A549 (cell line): ENCODE measurements around the gene LBHD2. TPM values are rescaled to one million over a fixed set of nuclear protein-coding genes. Genes with fewer than 3 reads are reported as not detected.
A peak's percentile ranks its signal among the peaks of the same experiment; 100 is the strongest.
"Not testable (repeated sequence)": the region's sequence is repeated elsewhere in the genome, so short reads cannot be mapped to it uniquely, and the experiment has no call there.

Experiments
- ATAC-seq, 2 experiments: fragments of 200-7000 bp in 1 of 2; fragments of >200 bp in 1 of 2; cut with Nextera tagmentation in 1 of 2; cut with Tn5 transposase in 1 of 2; 3 replicates each; pipeline versions ENCODE4 v1.8.0 to v1.9.1; 2018 to 2020; ENCODE audit warnings: mild to moderate bottlenecking in 1 of 2, moderate library complexity in 1 of 2
- CTCF ChIA-PET: fragments of 300-600 bp; sonication (Branson Sonifier 250); formaldehyde crosslinking; extraction: SDS; loops from one replicate; lab custom pipeline; 2021; ENCODE audit warnings: antibody characterized with exemption, inconsistent platforms; lab: Yijun Ruan, JAX
- POLR2A ChIA-PET: fragments of 350-600 bp; formaldehyde crosslinking; extraction: SDS; loops from one replicate; lab custom pipeline; 2021; ENCODE audit warnings: antibody characterized with exemption, inconsistent platforms; lab: Yijun Ruan, JAX
- DNase-seq, 2 experiments: peaks; one replicate each; pipeline versions ENCODE4 v3.0.0 to v3.0.0-alpha.2; 2011 to 2016; ENCODE audit warnings: low read depth in 1 of 2, low spot score in 1 of 2
- FAIRE-seq: peaks from 2 replicates; lab custom pipeline; 2011; peaks lifted over from hg19 to GRCh38; lab: Jason Lieb, UNC
- H3K27ac ChIP-seq, 2 experiments: fragments of >200 bp; sonication (Bioruptor Twin); formaldehyde crosslinking; 3 replicates each; pipeline ENCODE4 v1.5.1; 2016 to 2017
- H3K4me1 ChIP-seq: fragments of >200 bp; sonication (Bioruptor Twin); formaldehyde crosslinking; 3 replicates; pipeline ENCODE4 v1.6.1; 2016
- H3K4me2 ChIP-seq: fragments of >200 bp; sonication (Bioruptor Twin); formaldehyde crosslinking; 3 replicates; pipeline ENCODE4 v1.6.1; 2016
- H3K4me3 ChIP-seq: fragments of >200 bp; sonication (Bioruptor Twin); formaldehyde crosslinking; 3 replicates; pipeline ENCODE4 v1.5.1; 2016
- H3K9me3 ChIP-seq: fragments of >200 bp; sonication (Bioruptor Twin); formaldehyde crosslinking; 3 replicates; pipeline ENCODE4 v1.6.1; 2016
- BHLHE40 ChIP-seq: IDR thresholded peaks from 2 replicates; pipeline ENCODE4 v1.6.1; 2012; ENCODE audit warnings: low read depth, low read length, inconsistent platforms
- CBX2 ChIP-seq: fragments of 200-600 bp; sonication (generic); IDR thresholded peaks from 2 replicates; pipeline ENCODE4 v1.6.1; 2016; ENCODE audit warnings: low read depth, mild to moderate bottlenecking, borderline replicate concordance
- CBX8 ChIP-seq: fragments of 200-600 bp; sonication (generic); IDR thresholded peaks from 2 replicates; pipeline ENCODE4 v1.6.1; 2016
- CEBPB ChIP-seq, 2 experiments: fragments of >200 bp in 1 of 2; sonication (Bioruptor Twin) in 1 of 2; formaldehyde crosslinking in 1 of 2; IDR thresholded peaks; 2 replicates each; pipeline ENCODE4 v1.6.1; 2012 to 2016
- EP300 ChIP-seq, 2 experiments: fragments of >200 bp; sonication (Bioruptor Twin); formaldehyde crosslinking; IDR thresholded peaks; 2 replicates in 1 of 2; 3 replicates in 1 of 2; pipeline ENCODE4 v1.6.1; 2016 to 2017
- FOSL2 ChIP-seq, 2 experiments: fragments of 450-650 bp in 1 of 2; fragments of >200 bp in 1 of 2; sonication (Bioruptor Twin) in 1 of 2; formaldehyde crosslinking; IDR thresholded peaks; 2 replicates each; pipeline versions ENCODE4 v1.5.0 to v1.6.1; 2016 to 2020; ENCODE audit warnings: mild to moderate bottlenecking in 1 of 2, moderate library complexity in 1 of 2
- FOXS1 ChIP-seq: fragments of 250-450 bp; sonication (Bioruptor Pico); IDR thresholded peaks from 2 replicates; pipeline ENCODE4 v1.5.0; 2020; ENCODE audit warnings: mild to moderate bottlenecking, moderate library complexity
- HDAC2 ChIP-seq: fragments of 200-600 bp; sonication (generic); IDR thresholded peaks from 2 replicates; pipeline ENCODE4 v1.6.1; 2016
- HOXA7 ChIP-seq: fragments of 250-450 bp; sonication (Bioruptor Pico); IDR thresholded peaks from 2 replicates; pipeline ENCODE4 v1.5.0; 2020; ENCODE audit warnings: mild to moderate bottlenecking, moderate library complexity
- HOXB5 ChIP-seq: fragments of 250-450 bp; sonication (Bioruptor Pico); IDR thresholded peaks from 2 replicates; pipeline ENCODE4 v1.5.0; 2020; ENCODE audit warnings: mild to moderate bottlenecking, moderate library complexity
- JUN ChIP-seq, 2 experiments: fragments of >200 bp; sonication (Bioruptor Twin); formaldehyde crosslinking; IDR thresholded peaks; 2 replicates in 1 of 2; 3 replicates in 1 of 2; pipeline ENCODE4 v1.6.1; 2016 to 2017
- MAZ ChIP-seq: fragments of 150-350 bp; IDR thresholded peaks from 2 replicates; pipeline ENCODE4 v1.6.1; 2014; ENCODE audit warnings: antibody characterized with exemption, low read depth, low read length, borderline replicate concordance
- RAD21 ChIP-seq, 2 experiments: fragments of >200 bp in 1 of 2; sonication (Bioruptor Twin) in 1 of 2; formaldehyde crosslinking in 1 of 2; IDR thresholded peaks in 1 of 2; conservative IDR thresholded peaks in 1 of 2; 2 replicates in 1 of 2; 3 replicates in 1 of 2; pipeline ENCODE4 v1.6.1; 2012 to 2018; ENCODE audit warnings: inconsistent platforms in 1 of 2
- RNF2 ChIP-seq: fragments of 200-600 bp; sonication (generic); IDR thresholded peaks from 2 replicates; pipeline ENCODE4 v1.6.1; 2016; ENCODE audit warnings: low read depth, mild to moderate bottlenecking, antibody characterized with exemption, moderate library complexity, borderline replicate concordance
- SMC3 ChIP-seq: fragments of >200 bp; sonication (Bioruptor Twin); formaldehyde crosslinking; IDR thresholded peaks from 3 replicates; pipeline ENCODE4 v1.6.1; 2018; ENCODE audit warnings: inconsistent platforms
- SREBF2 ChIP-seq: fragments of 450-650 bp; IDR thresholded peaks from 2 replicates; pipeline ENCODE4 v1.6.1; 2014; ENCODE audit warnings: mild to moderate bottlenecking, moderate library complexity
- ZFP36 ChIP-seq: fragments of 450-650 bp; IDR thresholded peaks from 2 replicates; pipeline ENCODE4 v1.6.1; 2014; ENCODE audit warnings: borderline replicate concordance; ENCODE audit not compliant: partially characterized antibody
- ZNF302 ChIP-seq: fragments of 250-450 bp; sonication (Bioruptor Pico); IDR thresholded peaks from 2 replicates; pipeline ENCODE4 v1.9.0; 2021; ENCODE audit warnings: inconsistent platforms, mild to moderate bottlenecking, moderate library complexity
- WGBS: methylation state at CpG from one replicate; pipeline ENCODE4 v1.1.6; 2017; ENCODE audit errors: missing lambda C conversion rate; 5-methylcytosine and 5-hydroxymethylcytosine counted together
- polyA plus RNA-seq, 4 experiments: library from polyadenylated mRNA; depleted of rRNA in 3 of 4; stranded (reverse); fragments of >200 nt; fragmentation: RNase III in 1 of 4; extraction: RNeasy Plus Mini Kit Qiagen cat#74134 plus additional on column Dnase treatment in 1 of 4; gene quantifications; 2 replicates in 3 of 4; 3 replicates in 1 of 4; pipeline ENCODE4 v1.2.3, GENCODE V29; 2011 to 2017
- TF ChIP-seq, protein P1 (sequence below): fragments of 450-650 bp; IDR thresholded peaks from 2 replicates; pipeline ENCODE4 v1.6.1; 2014; ENCODE audit warnings: antibody characterized with exemption
- TF ChIP-seq, protein P2 (sequence below): IDR thresholded peaks from 2 replicates; pipeline ENCODE4 v1.6.1; 2012
- TF ChIP-seq, protein P3 (sequence below): fragments of >200 bp; sonication (Bioruptor Twin); formaldehyde crosslinking; IDR thresholded peaks from 2 replicates; pipeline ENCODE4 v1.6.1; 2016
- TF ChIP-seq, protein P4 (sequence below): fragments of >200 bp; sonication (Bioruptor Twin); formaldehyde crosslinking; IDR thresholded peaks from 3 replicates; pipeline ENCODE4 v1.5.1; 2016

Gene LBHD2
- polyA plus RNA-seq, 2 of the 4 experiments (the other 2 are of a cell fraction), result not detected

DNA sequence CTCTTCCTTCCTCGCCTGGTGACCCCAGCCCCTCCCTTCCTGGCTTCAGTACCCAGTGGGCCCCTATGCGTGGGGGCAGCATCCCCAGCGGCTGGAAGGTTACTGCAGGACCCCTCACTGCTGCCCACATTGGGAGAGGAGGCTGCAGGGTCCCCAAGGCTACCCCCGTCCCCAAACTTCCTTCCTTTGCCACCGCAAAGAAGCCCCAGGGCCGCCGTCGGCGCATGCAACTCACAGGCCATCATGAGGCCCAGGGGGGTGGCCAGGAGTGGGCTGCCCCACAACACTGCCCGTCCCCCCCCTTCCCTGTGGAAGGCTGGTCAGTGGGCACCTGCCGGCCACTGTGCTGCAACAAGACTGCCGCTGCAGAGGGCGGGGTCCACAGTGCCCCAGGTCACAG is 29.8 kb downstream of the LBHD2 start (continued):
- TF ChIP-seq CBX2, result no peak
- no peak for TF ChIP-seq FOXS1 (CRISPR knock-in tag)
- no peak for TF ChIP-seq SMC3
- no peak for TF ChIP-seq RAD21 (conservative IDR thresholded peaks at IDR 0.05 in 1 of 2, IDR thresholded peaks at IDR 0.05 in 1 of 2)

DNA sequence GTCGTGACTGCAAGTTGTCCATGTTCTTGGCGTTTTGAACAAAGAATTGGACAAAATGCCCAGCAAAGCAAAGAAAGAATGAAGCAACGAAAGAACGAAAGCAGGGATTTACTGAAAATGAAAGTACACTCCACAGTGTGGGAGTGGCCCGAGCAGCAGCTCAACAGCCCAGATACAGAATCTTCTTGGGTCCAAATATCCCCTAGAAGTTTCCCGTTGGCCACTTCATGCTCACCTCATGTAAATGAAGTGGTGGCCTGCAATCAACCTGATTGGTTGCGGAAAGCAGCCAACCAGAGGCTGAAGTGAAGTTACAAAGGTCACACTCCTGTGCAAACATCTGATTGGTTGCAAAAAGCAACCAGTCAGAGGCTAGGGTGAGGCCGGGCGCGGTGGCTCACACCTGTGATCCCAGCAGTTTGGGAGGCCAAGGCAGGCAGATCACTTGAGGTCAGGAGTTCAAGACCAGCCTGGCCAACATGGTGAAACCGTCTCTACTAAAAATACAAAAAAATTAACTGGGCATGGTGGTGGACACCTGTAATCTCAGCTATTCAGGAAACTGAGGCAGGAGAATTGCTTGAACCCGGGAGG is 31.2 kb downstream of the LBHD2 start:
- CTCF ChIA-PET, result interaction anchor here (0.6 to 7.8 kb wide), 11 partner anchors 9 to 404 kb away, joined by 3 to 120 read pairs (median 3); partner anchors contain the start of gene TNFAIP2
- Histone ChIP-seq H3K27ac (peak overlapping the region; percentile 86 to 98; a peak in 5 of 6 replicates), H3K4me2 (peak overlapping the region; percentile 48; the same call in 2 of the 3 replicates), H3K4me1 (peaks cover 92% of the 10 kb centered on the region)
- POLR2A ChIA-PET, result interaction anchor here (0.6 kb wide), 1 partner anchor 221 kb away, joined by 3 read pairs; no protein-coding TSS in a partner anchor
- not testable (repeated sequence) for ATAC-seq, FAIRE-seq, H3K9me3 ChIP-seq, H3K4me3 ChIP-seq, DNase-seq
- 73% methylated on average over 12 of the region's 12 CpGs for WGBS

DNA sequence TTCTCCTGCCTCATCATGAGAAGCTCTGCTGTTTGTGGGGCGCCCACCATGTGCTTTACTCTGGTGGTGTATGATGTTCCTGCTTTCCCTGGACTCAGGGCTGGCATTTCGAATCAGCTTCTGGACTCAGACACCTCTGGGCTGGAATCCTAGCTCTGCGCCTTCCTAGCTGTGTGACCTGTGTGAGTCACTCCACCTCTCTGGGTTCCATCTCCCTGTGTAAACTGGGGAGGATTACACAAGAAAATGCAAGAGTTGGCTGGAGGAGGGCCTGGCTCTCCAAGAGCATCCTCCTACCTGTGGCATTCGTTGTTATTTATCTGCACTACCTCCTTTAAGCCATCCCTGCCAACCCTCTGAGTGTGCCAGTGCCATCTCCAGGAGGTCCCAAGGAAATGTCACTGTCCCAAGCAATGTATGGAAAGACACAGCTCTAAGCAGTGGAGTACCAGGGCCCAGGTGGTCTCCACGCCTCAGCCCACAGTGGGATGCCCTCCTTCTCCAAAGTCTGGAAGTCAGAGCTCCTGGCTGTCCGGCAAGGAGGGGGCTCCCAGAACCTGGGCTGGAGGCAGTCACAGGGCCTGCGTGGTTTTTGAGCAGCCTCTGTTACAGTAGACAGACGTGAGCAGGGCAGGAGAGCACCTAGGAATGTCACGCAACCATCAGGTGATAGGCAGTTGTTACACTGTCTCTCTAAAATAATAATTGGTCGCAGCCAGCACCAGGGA is 32.0 kb downstream of the LBHD2 start:
- peak; percentile 31 to 63; a peak in 5 of 6 replicates for ATAC-seq
- CTCF ChIA-PET, result interaction anchor here (0.6 to 7.8 kb wide), 13 partner anchors 8 to 403 kb away, joined by 3 to 120 read pairs (median 3); partner anchors contain the start of gene TNFAIP2

DNA sequence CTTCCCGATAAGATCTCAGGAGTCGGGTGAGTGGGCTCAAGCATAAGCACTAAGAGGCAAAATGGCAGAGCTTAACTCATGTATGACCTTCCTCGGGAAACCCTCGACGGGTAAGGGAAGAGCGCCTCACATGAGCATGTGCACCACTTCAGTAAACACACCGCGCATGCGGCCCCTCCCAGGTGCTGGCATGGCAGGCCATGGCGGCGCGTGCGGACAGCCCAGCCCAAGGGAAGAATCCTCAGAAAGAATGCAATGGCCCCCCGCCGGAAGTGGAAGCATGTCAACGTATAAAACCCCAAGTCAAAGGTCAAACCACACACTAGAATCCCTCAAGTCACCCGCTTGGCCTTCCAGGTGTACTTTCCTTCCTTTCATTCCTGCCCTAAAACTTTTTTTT is 32.6 kb downstream of the LBHD2 start:
- H3K4me1 ChIP-seq, result peaks cover 91% of the 10 kb centered on the region
- no peak for TF ChIP-seq MAZ
- TF ChIP-seq CBX8, result no peak
- TF ChIP-seq, protein P1, sequence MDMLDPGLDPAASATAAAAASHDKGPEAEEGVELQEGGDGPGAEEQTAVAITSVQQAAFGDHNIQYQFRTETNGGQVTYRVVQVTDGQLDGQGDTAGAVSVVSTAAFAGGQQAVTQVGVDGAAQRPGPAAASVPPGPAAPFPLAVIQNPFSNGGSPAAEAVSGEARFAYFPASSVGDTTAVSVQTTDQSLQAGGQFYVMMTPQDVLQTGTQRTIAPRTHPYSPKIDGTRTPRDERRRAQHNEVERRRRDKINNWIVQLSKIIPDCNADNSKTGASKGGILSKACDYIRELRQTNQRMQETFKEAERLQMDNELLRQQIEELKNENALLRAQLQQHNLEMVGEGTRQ, result no peak
- TF ChIP-seq SREBF2, result no peak
- TF ChIP-seq ZNF302, result no peak
- TF ChIP-seq RNF2, result no peak
- TF ChIP-seq, protein P2, sequence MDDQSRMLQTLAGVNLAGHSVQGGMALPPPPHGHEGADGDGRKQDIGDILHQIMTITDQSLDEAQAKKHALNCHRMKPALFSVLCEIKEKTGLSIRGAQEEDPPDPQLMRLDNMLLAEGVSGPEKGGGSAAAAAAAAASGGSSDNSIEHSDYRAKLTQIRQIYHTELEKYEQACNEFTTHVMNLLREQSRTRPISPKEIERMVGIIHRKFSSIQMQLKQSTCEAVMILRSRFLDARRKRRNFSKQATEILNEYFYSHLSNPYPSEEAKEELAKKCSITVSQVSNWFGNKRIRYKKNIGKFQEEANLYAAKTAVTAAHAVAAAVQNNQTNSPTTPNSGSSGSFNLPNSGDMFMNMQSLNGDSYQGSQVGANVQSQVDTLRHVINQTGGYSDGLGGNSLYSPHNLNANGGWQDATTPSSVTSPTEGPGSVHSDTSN, result no peak
- TF ChIP-seq, protein P3, sequence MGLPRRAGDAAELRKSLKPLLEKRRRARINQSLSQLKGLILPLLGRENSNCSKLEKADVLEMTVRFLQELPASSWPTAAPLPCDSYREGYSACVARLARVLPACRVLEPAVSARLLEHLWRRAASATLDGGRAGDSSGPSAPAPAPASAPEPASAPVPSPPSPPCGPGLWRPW, result no peak
- TF ChIP-seq HDAC2, result no peak
- TF ChIP-seq HOXB5, result no peak
- no peak for TF ChIP-seq HOXA7 (CRISPR knock-in tag)
- no peak for TF ChIP-seq EP300 (IDR thresholded peaks at IDR 0.05)
- no peak for TF ChIP-seq BHLHE40

More for the DNA sequence above, 32.0 kb downstream of the LBHD2 start:
- peak in 1 of 2 experiments; percentile 72 for DNase-seq
- TF ChIP-seq FOSL2 (IDR thresholded peaks at IDR 0.05), result peak; percentile 41; the same call in 1 of the 2 replicates
- TF ChIP-seq FOSL2 (CRISPR knock-in tag; IDR thresholded peaks at IDR 0.05), result peak; percentile 67
- TF ChIP-seq, protein P1, result no peak
- peak; percentile 83 for TF ChIP-seq ZFP36
- TF ChIP-seq SMC3, result 0 out of 3 replicates have a peak, but pooled peaks have one; percentile 3
- TF ChIP-seq HOXA7 (CRISPR knock-in tag), result no peak
- TF ChIP-seq, protein P4, sequence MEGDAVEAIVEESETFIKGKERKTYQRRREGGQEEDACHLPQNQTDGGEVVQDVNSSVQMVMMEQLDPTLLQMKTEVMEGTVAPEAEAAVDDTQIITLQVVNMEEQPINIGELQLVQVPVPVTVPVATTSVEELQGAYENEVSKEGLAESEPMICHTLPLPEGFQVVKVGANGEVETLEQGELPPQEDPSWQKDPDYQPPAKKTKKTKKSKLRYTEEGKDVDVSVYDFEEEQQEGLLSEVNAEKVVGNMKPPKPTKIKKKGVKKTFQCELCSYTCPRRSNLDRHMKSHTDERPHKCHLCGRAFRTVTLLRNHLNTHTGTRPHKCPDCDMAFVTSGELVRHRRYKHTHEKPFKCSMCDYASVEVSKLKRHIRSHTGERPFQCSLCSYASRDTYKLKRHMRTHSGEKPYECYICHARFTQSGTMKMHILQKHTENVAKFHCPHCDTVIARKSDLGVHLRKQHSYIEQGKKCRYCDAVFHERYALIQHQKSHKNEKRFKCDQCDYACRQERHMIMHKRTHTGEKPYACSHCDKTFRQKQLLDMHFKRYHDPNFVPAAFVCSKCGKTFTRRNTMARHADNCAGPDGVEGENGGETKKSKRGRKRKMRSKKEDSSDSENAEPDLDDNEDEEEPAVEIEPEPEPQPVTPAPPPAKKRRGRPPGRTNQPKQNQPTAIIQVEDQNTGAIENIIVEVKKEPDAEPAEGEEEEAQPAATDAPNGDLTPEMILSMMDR, result no peak
- peak in 1 of 2 experiments; percentile 64; a peak in 2 of 5 replicates for TF ChIP-seq JUN (IDR thresholded peaks at IDR 0.05)
- peak; percentile 82 to 90; a peak in 3 of 4 replicates for TF ChIP-seq CEBPB (IDR thresholded peaks at IDR 0.05)
- TF ChIP-seq, protein P3, result peak; percentile 47; the same call in 1 of the 2 replicates
- TF ChIP-seq EP300 (IDR thresholded peaks at IDR 0.05), result peak; percentile 15 to 38; a peak in 1 of 5 replicates
- peak in 1 of 2 experiments; percentile 35; a peak in 2 of 5 replicates for TF ChIP-seq RAD21 (conservative IDR thresholded peaks at IDR 0.05 in 1 of 2, IDR thresholded peaks at IDR 0.05 in 1 of 2)
- 68% methylated on average over 10 of the region's 10 CpGs for WGBS
- no peaks in the 10 kb centered on the region for H3K9me3 ChIP-seq
- no peak for FAIRE-seq
- peak overlapping the region; percentile 86 to 98 for H3K27ac ChIP-seq
- peaks cover 92% of the 10 kb centered on the region for H3K4me1 ChIP-seq
- no peak overlapping the region for H3K4me3 ChIP-seq
- POLR2A ChIA-PET, result no interaction called here
- H3K4me2 ChIP-seq, result peak overlapping the region; percentile 48; the same call in 2 of the 3 replicates

More for the DNA sequence above, 32.6 kb downstream of the LBHD2 start:
- FAIRE-seq, result no peak
- no peaks in the 10 kb centered on the region for H3K9me3 ChIP-seq
- DNase-seq, result no peak
- ChIA-PET POLR2A (no interaction called here), CTCF (interaction anchor here (1.0 to 7.8 kb wide), 5 partner anchors 12 to 177 kb away, joined by 3 to 120 read pairs (median 3); no protein-coding TSS in a partner anchor)
- no peak overlapping the region for H3K4me3 ChIP-seq
- H3K27ac ChIP-seq, result peak overlapping the region; percentile 86 to 98
- ATAC-seq, result no peak
- H3K4me2 ChIP-seq, result peak overlapping the region; percentile 48; the same call in 1 of the 3 replicates
- 92% methylated on average over 17 of the region's 17 CpGs for WGBS
